HG03575 (cell line): ENCODE results near the gene FSHR.

Source experiments
- ATAC-seq: cut with Tn5 transposase; IDR thresholded peaks from one replicate; pipeline ENCODE4 v1.9.1; 2021; ENCODE audit not compliant: unreplicated experiment, insufficient number of reproducible peaks, low FRiP score; ENCODE audit errors: extremely low read depth

FSHR gene

GRCh38 chr2:49122107-49122506, 32.2 kb downstream of the FSHR start:
- ATAC-seq: no peak

GRCh38 chr2:49113046-49113445, 41.3 kb downstream of the FSHR start:
- ATAC-seq: no peak

GRCh38 chr2:49111456-49111855, 42.9 kb downstream of the FSHR start:
- ATAC-seq: no peak

- ATAC-seq: no peak
Observed at GRCh38 chr2:49111006-49111405, 43.3 kb downstream of the FSHR start.

GRCh38 chr2:49110571-49110970, 43.7 kb downstream of the FSHR start:
- ATAC-seq: no peak

GRCh38 chr2:49108851-49109250, 45.5 kb downstream of the FSHR start:
- no peak for ATAC-seq

- no peak for ATAC-seq
Observed at GRCh38 chr2:49108436-49108835, 45.9 kb downstream of the FSHR start.

- ATAC-seq: no peak
Observed at GRCh38 chr2:49105506-49105905, 48.8 kb downstream of the FSHR start.

GRCh38 chr2:49102146-49102545, 52.2 kb downstream of the FSHR start:
- no peak for ATAC-seq

GRCh38 chr2:49080681-49081080, 73.6 kb downstream of the FSHR start:
- ATAC-seq: no peak

GRCh38 chr2:49070716-49071115, 83.6 kb downstream of the FSHR start:
- no peak for ATAC-seq

- no peak for ATAC-seq
Observed at GRCh38 chr2:49069829-49070228, 84.5 kb downstream of the FSHR start.

- ATAC-seq: no peak
Observed at GRCh38 chr2:49068613-49069012, 85.7 kb downstream of the FSHR start.

- no peak for ATAC-seq
Observed at GRCh38 chr2:49067971-49068370, 86.3 kb downstream of the FSHR start.

GRCh38 chr2:49053156-49053555, 101.2 kb downstream of the FSHR start:
- ATAC-seq: no peak

- ATAC-seq: no peak
Observed at GRCh38 chr2:49050265-49050664, 104.0 kb downstream of the FSHR start.

- no peak for ATAC-seq
Observed at GRCh38 chr2:49049161-49049560, 105.2 kb downstream of the FSHR start.

GRCh38 chr2:49045083-49045482, 109.2 kb downstream of the FSHR start:
- no peak for ATAC-seq

- no peak for ATAC-seq
Observed at GRCh38 chr2:49044350-49045079, 109.8 kb downstream of the FSHR start.

- ATAC-seq: no peak
Observed at GRCh38 chr2:49043405-49043982, 110.8 kb downstream of the FSHR start.

- ATAC-seq: no peak
Observed at GRCh38 chr2:49042488-49042887, 111.8 kb downstream of the FSHR start.
